H7 (cell line): ENCODE data around the gene SRXN1. TPM values are rescaled to one million over a fixed set of nuclear protein-coding genes. Genes with fewer than 3 reads are reported as not detected.

Source experiments
- DNase-seq: peaks from one replicate; pipeline ENCODE4 v3.0.0; 2012
- H3K27me3 ChIP-seq: 2 replicates; pipeline ENCODE4 v1.6.0; 2011; ENCODE audit warnings: mild to moderate bottlenecking, low read length; ENCODE audit not compliant: control insufficient read depth, insufficient read depth
- H3K36me3 ChIP-seq: replicated peaks from 2 replicates; pipeline ENCODE4 v1.5.1; 2011; ENCODE audit warnings: low read length; ENCODE audit not compliant: control insufficient read depth, insufficient read depth
- H3K4me3 ChIP-seq: 2 replicates; pipeline ENCODE4 v1.5.1; 2011; ENCODE audit warnings: low read depth, mild to moderate bottlenecking, control low read depth, low read length, moderate library complexity; ENCODE audit not compliant: insufficient read depth
- total RNA-seq: library from RNA; depleted of rRNA; stranded (reverse); fragments of >200 nt; shearing (Covaris generic); gene quantifications from 2 replicates; pipeline ENCODE4 v1.2.3, GENCODE V29; 2014

The SRXN1 gene
- total RNA-seq, 1 experiment from 2014 or later: 34.7 TPM

GRCh38 chr20:684676-685319 lies 31.8 kb upstream of the SRXN1 start:
- Histone ChIP-seq H3K27me3 (no peaks in the 10 kb centered on the region), H3K4me3 (no peak overlapping the region), H3K36me3 (no peaks in the 10 kb centered on the region)
- no peak for DNase-seq

- Histone ChIP-seq H3K27me3 (no peaks in the 10 kb centered on the region; the same call in none of the 2 replicates), H3K36me3 (no peaks in the 10 kb centered on the region), H3K4me3 (no peak overlapping the region)
- DNase-seq: no peak
Observed at GRCh38 chr20:682123-682522, 29.1 kb upstream of the SRXN1 start.

- DNase-seq: no peak
Observed at GRCh38 chr20:680638-681187, 27.7 kb upstream of the SRXN1 start.

GRCh38 chr20:677957-678356 lies 25.0 kb upstream of the SRXN1 start:
- Histone ChIP-seq H3K4me3 (no peak overlapping the region), H3K36me3 (no peaks in the 10 kb centered on the region), H3K27me3 (peaks cover 35% of the 10 kb centered on the region)
- no peak for DNase-seq

More at GRCh38 chr20:680638-681187, 27.7 kb upstream of the SRXN1 start:
- Histone ChIP-seq H3K36me3 (no peaks in the 10 kb centered on the region), H3K27me3 (peaks cover 14% of the 10 kb centered on the region), H3K4me3 (no peak overlapping the region)

- no peak for DNase-seq
- Histone ChIP-seq H3K36me3 (no peaks in the 10 kb centered on the region), H3K4me3 (peak overlapping the region; percentile 56; the same call in 1 of the 2 replicates), H3K27me3 (peaks cover 35% of the 10 kb centered on the region)
Observed at GRCh38 chr20:676967-677366, 24.0 kb upstream of the SRXN1 start.

- no peaks in the 10 kb centered on the region for H3K36me3 ChIP-seq
- peaks cover 35% of the 10 kb centered on the region for H3K27me3 ChIP-seq
- peak; percentile 80 for DNase-seq
- H3K4me3 ChIP-seq: peak overlapping the region; percentile 56
Observed at GRCh38 chr20:676315-676937, 23.4 kb upstream of the SRXN1 start.

- H3K4me3 ChIP-seq: peak within 1 kb of the TSS; percentile 56
Observed at GRCh38 chr20:675453-676314, 22.7 kb upstream of the SRXN1 start, which contains the start of gene SCRT2. TSS of gene SCRT2 (minus strand) at chr20:675802. CDS start at chr20:675601, 201 bp downstream.

GRCh38 chr20:675033-675452 lies 22.0 kb upstream of the SRXN1 start:
- H3K36me3 ChIP-seq: no peaks in the 10 kb centered on the region
- peak overlapping the region; percentile 56 for H3K4me3 ChIP-seq
- DNase-seq: no peak
- peaks cover 35% of the 10 kb centered on the region for H3K27me3 ChIP-seq

More at GRCh38 chr20:675453-676314, 22.7 kb upstream of the SRXN1 start, which contains the start of gene SCRT2:
- Histone ChIP-seq H3K27me3 (peaks cover 35% of the 10 kb centered on the region), H3K36me3 (no peaks in the 10 kb centered on the region)
- peak; percentile 97 for DNase-seq

- H3K27me3 ChIP-seq: peaks cover 35% of the 10 kb centered on the region
- DNase-seq: no peak
- H3K4me3 ChIP-seq: no peak overlapping the region
- no peaks in the 10 kb centered on the region for H3K36me3 ChIP-seq
Observed at GRCh38 chr20:673603-674001, 20.6 kb upstream of the SRXN1 start.

GRCh38 chr20:672963-673602 lies 20.1 kb upstream of the SRXN1 start:
- peaks cover 35% of the 10 kb centered on the region for H3K27me3 ChIP-seq
- H3K4me3 ChIP-seq: no peak overlapping the region
- H3K36me3 ChIP-seq: no peaks in the 10 kb centered on the region
- DNase-seq: peak; percentile 84

- no peak overlapping the region for H3K4me3 ChIP-seq
- H3K36me3 ChIP-seq: no peaks in the 10 kb centered on the region
- no peak for DNase-seq
- peaks cover 28% of the 10 kb centered on the region for H3K27me3 ChIP-seq
Observed at GRCh38 chr20:671252-672030, 18.4 kb upstream of the SRXN1 start.

GRCh38 chr20:669573-669972 lies 16.6 kb upstream of the SRXN1 start:
- Histone ChIP-seq H3K27me3 (peaks cover 17% of the 10 kb centered on the region), H3K4me3 (no peak overlapping the region), H3K36me3 (no peaks in the 10 kb centered on the region)
- no peak for DNase-seq

GRCh38 chr20:668638-669037 lies 15.6 kb upstream of the SRXN1 start:
- DNase-seq: no peak
- no peak overlapping the region for H3K4me3 ChIP-seq
- no peaks in the 10 kb centered on the region for H3K36me3 ChIP-seq
- H3K27me3 ChIP-seq: peaks cover 16% of the 10 kb centered on the region; the same call in 1 of the 2 replicates
